Upper lobe of left lung (tissue), 6 donors: ENCODE data around the gene NOC4L. TPM values are rescaled to one million over a fixed set of nuclear protein-coding genes. Genes with fewer than 3 reads are reported as not detected.

Experiments
- ATAC-seq, 2 donors: fragments of 200-7000 bp; cut with Tn5 transposase; one replicate each; pipeline ENCODE4 v1.9.1; 2022; ENCODE audit warnings: mild to moderate bottlenecking in 2 of 2, moderate library complexity in 2 of 2; ENCODE audit not compliant: low FRiP score in 2 of 2
- DNase-seq, 2 donors: peaks; one replicate each; pipeline ENCODE4 v3.0.0-alpha.2; 2019 to 2020
- H3K27ac ChIP-seq, 4 donors: fragments of 200-600 bp; sonication (generic); one replicate each; pipeline ENCODE4 v1.5.1; 2016 to 2019
- H3K27me3 ChIP-seq, 4 donors: fragments of 200-600 bp; sonication (generic); one replicate each; pipeline ENCODE4 v1.5.1; 2017 to 2019
- H3K36me3 ChIP-seq, 4 donors: fragments of 200-600 bp; sonication (generic); one replicate each; pipeline ENCODE4 v1.5.1; 2016 to 2019
- H3K4me1 ChIP-seq, 4 donors: fragments of 200-600 bp; sonication (generic); one replicate each; pipeline ENCODE4 v1.5.1; 2018 to 2019
- H3K4me3 ChIP-seq, 4 donors: fragments of 200-600 bp; sonication (generic); one replicate each; pipeline ENCODE4 v1.5.1; 2017 to 2019; ENCODE audit warnings: mild to moderate bottlenecking in 2 of 4, moderate library complexity in 1 of 4
- H3K9me3 ChIP-seq, 4 donors: fragments of 200-600 bp; sonication (generic); one replicate each; pipeline ENCODE4 v1.5.1; 2018 to 2019
- CTCF ChIP-seq, 6 experiments: fragments of 450-650 bp in 4 of 6; fragments of 200-600 bp in 2 of 6; sonication (generic) in 2 of 6; IDR thresholded peaks; one replicate each; pipeline ENCODE4 v1.5.1; 2016 to 2019; ENCODE audit warnings: antibody characterized with exemption in 6 of 6
- EP300 ChIP-seq, 4 donors: sonication (generic); formaldehyde crosslinking; IDR thresholded peaks; one replicate each; pipeline ENCODE4 v1.5.1; 2017; ENCODE audit warnings: antibody characterized with exemption in 4 of 4, control low read depth in 2 of 4
- POLR2A ChIP-seq, 4 donors: fragments of 450-650 bp; IDR thresholded peaks; one replicate each; pipeline ENCODE4 v1.5.1; 2016 to 2017; ENCODE audit warnings: antibody characterized with exemption in 4 of 4, mild to moderate bottlenecking in 2 of 4
- POLR2AphosphoS5 ChIP-seq, 2 donors: sonication (generic); formaldehyde crosslinking; IDR thresholded peaks; one replicate each; pipeline ENCODE4 v1.5.1; 2017; ENCODE audit warnings: antibody characterized with exemption in 2 of 2
- WGBS, 2 donors: methylation state at CpG; one replicate each; pipeline ENCODE4 v1.1.5; 2017 to 2018; 5-methylcytosine and 5-hydroxymethylcytosine counted together
- total RNA-seq, 6 donors: library from RNA; depleted of rRNA in 4 of 6; stranded (reverse); fragments of >200 nt in 4 of 6; gene quantifications; one replicate each; pipeline versions ENCODE4 v1.1.0 to v1.2.1, GENCODE V29; 2016 to 2021
- donor health status: DM: no; HTN: no; CAD: no; lungs with moderate emphysema.
- donor health status: DM: no; HTN: yes; CAD: no; lungs with severe emphysema.

Gene NOC4L
- total RNA-seq, 6 donors from 2014 or later: 7.4 to 22.4 (median 19.2) TPM

- H3K27ac ChIP-seq: no peak overlapping the region
- H3K4me1 ChIP-seq: peaks cover 0 to 12% (median 3%) of the 10 kb centered on the region in 4 donors
- no peaks in the 10 kb centered on the region for H3K9me3 ChIP-seq
- 55 to 66% methylated on average over 7 to 19 of the region's 19 CpGs for WGBS, 2 donors
- no peak overlapping the region for H3K4me3 ChIP-seq
- H3K27me3 ChIP-seq: no peaks in the 10 kb centered on the region
- TF ChIP-seq POLR2A (IDR thresholded peaks at IDR 0.05) (no peak), EP300 (IDR thresholded peaks at IDR 0.05) (no peak), POLR2AphosphoS5 (IDR thresholded peaks at IDR 0.05) (no peak), CTCF (IDR thresholded peaks at IDR 0.05) (no peak)
- DNase-seq (peak in 1 of 2 donors; percentile 66), ATAC-seq (no peak)
- H3K36me3 ChIP-seq: no peaks in the 10 kb centered on the region
Observed at GRCh38 chr12:132176385-132176919, 32.2 kb downstream of the NOC4L start.

- no peaks in the 10 kb centered on the region for H3K27me3 ChIP-seq
- H3K4me1 ChIP-seq: peaks cover 0 to 12% (median 3%) of the 10 kb centered on the region in 4 donors
- TF ChIP-seq POLR2A (IDR thresholded peaks at IDR 0.05) (no peak), POLR2AphosphoS5 (IDR thresholded peaks at IDR 0.05) (no peak), EP300 (IDR thresholded peaks at IDR 0.05) (no peak), CTCF (IDR thresholded peaks at IDR 0.05) (no peak)
- no peak overlapping the region for H3K4me3 ChIP-seq
- H3K36me3 ChIP-seq: no peaks in the 10 kb centered on the region
- H3K27ac ChIP-seq: no peak overlapping the region
- no peaks in the 10 kb centered on the region for H3K9me3 ChIP-seq
- DNase-seq (peak in 1 of 2 donors; percentile 62), ATAC-seq (no peak)
- WGBS, 2 donors: 81% methylated on average over 22 to 25 of the region's 25 CpGs
Observed at GRCh38 chr12:132176920-132177551, 32.8 kb downstream of the NOC4L start.

- Histone ChIP-seq H3K4me1 (peaks cover 0 to 12% (median 3%) of the 10 kb centered on the region in 4 donors), H3K4me3 (no peak overlapping the region), H3K36me3 (no peaks in the 10 kb centered on the region), H3K9me3 (peaks cover 0 to 6% (median 0%) of the 10 kb centered on the region in 4 donors), H3K27ac (no peak overlapping the region), H3K27me3 (no peaks in the 10 kb centered on the region)
- DNase-seq: no peak
- TF ChIP-seq POLR2AphosphoS5 (IDR thresholded peaks at IDR 0.05) (no peak), POLR2A (IDR thresholded peaks at IDR 0.05) (no peak), CTCF (IDR thresholded peaks at IDR 0.05) (no peak), EP300 (IDR thresholded peaks at IDR 0.05) (no peak)
- ATAC-seq: no peak
- 18 to 27% methylated on average over 8 of the region's 8 CpGs for WGBS, 2 donors
Observed at GRCh38 chr12:132178316-132178715, 34.1 kb downstream of the NOC4L start.

GRCh38 chr12:132178801-132179401 is 34.6 kb downstream of the NOC4L start:
- 54 to 73% methylated on average over 29 to 38 of the region's 39 CpGs for WGBS, 2 donors
- no peak for TF ChIP-seq POLR2AphosphoS5 (IDR thresholded peaks at IDR 0.05)
- no peak for TF ChIP-seq POLR2A (IDR thresholded peaks at IDR 0.05)
- no peak for TF ChIP-seq EP300 (IDR thresholded peaks at IDR 0.05)
- TF ChIP-seq CTCF (IDR thresholded peaks at IDR 0.05): no peak
- Histone ChIP-seq H3K9me3 (peaks cover 0 to 6% (median 0%) of the 10 kb centered on the region in 4 donors), H3K27ac (no peak overlapping the region), H3K36me3 (no peaks in the 10 kb centered on the region), H3K27me3 (no peaks in the 10 kb centered on the region), H3K4me3 (no peak overlapping the region), H3K4me1 (peaks cover 0 to 12% (median 3%) of the 10 kb centered on the region in 4 donors)
- ATAC-seq (no peak), DNase-seq (peak in 1 of 2 donors; percentile 78)
